AG04449 (cell line): ENCODE results near the gene EFNA5.

Experiments
- CTCF ChIA-PET: fragments of 350-600 bp; formaldehyde crosslinking; extraction: SDS; loops from one replicate; lab custom pipeline; 2021; ENCODE audit warnings: antibody characterized with exemption; lab: Yijun Ruan, JAX
- POLR2A ChIA-PET: fragments of 400-600, 350-600 bp; formaldehyde crosslinking; extraction: SDS; loops from one replicate; lab custom pipeline; 2020; ENCODE audit warnings: antibody characterized with exemption, inconsistent platforms; lab: Yijun Ruan, JAX
- DNase-seq: peaks from one replicate; pipeline ENCODE4 v3.0.0-alpha.2; 2010; ENCODE audit warnings: low read depth, low spot score
- H3K4me3 ChIP-seq: 2 replicates; pipeline ENCODE4 v1.5.1; 2011; ENCODE audit warnings: low read depth, mild to moderate bottlenecking, control low read depth, low read length
- TF ChIP-seq, protein P1 (sequence below): IDR thresholded peaks from one replicate; pipeline ENCODE4 v1.5.1; 2011; ENCODE audit warnings: mild to moderate bottlenecking, moderate library complexity, low read length, control low read depth, inconsistent platforms; ENCODE audit not compliant: insufficient read depth; ENCODE audit errors: missing control alignments

Gene EFNA5

DNA sequence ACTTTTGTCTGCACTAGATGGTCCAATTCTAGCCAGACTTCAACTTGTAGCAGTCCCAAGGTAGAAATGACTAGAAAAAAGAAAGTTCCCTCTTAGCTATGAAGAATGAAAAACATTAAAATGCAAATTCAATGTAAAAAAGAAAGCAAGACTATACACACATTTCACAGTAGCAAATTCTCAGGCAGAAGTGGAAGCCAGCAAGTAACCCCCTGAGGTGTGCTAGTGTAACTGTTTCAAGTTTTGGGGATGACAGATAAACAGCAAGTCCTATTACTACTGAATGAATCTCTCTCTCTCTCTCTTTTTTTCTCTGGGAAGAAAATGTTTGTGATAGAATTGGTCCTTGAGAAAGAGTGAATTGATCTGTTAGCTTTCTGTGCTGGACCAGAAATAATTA lies 185.6 kb downstream of the EFNA5 start:
- ChIA-PET POLR2A (no interaction called here), CTCF (no interaction called here)
- DNase-seq, result no peak
- TF ChIP-seq, protein P1, sequence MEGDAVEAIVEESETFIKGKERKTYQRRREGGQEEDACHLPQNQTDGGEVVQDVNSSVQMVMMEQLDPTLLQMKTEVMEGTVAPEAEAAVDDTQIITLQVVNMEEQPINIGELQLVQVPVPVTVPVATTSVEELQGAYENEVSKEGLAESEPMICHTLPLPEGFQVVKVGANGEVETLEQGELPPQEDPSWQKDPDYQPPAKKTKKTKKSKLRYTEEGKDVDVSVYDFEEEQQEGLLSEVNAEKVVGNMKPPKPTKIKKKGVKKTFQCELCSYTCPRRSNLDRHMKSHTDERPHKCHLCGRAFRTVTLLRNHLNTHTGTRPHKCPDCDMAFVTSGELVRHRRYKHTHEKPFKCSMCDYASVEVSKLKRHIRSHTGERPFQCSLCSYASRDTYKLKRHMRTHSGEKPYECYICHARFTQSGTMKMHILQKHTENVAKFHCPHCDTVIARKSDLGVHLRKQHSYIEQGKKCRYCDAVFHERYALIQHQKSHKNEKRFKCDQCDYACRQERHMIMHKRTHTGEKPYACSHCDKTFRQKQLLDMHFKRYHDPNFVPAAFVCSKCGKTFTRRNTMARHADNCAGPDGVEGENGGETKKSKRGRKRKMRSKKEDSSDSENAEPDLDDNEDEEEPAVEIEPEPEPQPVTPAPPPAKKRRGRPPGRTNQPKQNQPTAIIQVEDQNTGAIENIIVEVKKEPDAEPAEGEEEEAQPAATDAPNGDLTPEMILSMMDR, result no peak
- H3K4me3 ChIP-seq, result no peak overlapping the region

DNA sequence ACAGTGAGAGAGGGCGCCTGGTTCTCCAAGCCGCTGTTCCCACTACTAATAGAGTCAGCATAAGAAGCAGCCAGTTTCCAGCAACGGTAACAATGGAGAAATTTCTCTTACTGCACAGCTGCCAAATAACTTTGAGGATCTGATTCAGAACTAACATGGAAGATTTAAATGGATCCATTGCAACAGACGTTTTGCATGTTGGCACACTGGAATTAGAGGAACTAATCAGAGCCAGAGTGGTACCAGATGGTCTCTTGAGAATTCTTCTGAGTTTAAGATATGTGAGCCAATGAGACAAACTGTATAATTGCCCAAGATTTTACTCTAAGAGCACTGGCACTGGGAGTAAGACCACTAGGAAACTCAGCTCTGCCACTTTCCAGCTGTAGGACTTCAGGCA lies 186.5 kb downstream of the EFNA5 start:
- no peak overlapping the region for H3K4me3 ChIP-seq
- POLR2A ChIA-PET, result no interaction called here
- CTCF ChIA-PET, result no interaction called here
- no peak for DNase-seq
- TF ChIP-seq, protein P1, result no peak

DNA sequence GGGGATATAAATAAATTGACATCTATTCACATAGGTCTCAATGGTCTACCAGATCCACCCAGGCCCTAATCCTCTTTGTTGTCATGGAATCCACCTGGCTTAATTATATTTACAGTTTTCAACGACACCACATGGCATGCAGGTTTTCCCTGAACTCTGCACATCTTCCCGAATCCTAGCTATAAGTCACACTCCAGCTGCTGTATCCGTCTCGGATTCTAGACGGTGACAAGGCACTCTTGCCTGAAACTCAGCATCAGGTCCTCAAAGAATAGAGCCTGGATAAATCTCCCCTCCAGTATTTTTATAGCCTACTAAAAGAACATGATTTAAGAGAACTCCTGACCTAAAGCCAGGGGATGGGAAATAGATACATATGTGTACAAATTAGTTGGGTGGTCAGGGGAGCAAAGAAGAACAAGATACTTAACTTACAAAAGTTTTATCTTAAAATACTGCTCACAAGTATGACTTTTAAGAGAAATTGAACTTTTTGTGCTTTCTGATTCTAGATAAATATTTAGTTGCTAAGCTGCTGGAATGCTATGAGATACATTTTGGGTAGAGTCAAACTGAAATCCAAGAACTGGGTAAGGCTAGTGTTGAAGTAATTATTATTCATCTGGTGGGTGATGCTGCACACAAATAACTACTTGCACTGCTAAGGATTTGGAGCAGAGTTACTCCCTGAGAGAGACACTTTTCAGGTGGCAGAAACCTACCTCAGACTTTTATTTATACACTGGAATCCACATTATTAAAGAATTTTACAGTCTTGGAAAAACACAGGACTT lies 187.3 kb downstream of the EFNA5 start:
- CTCF ChIA-PET, result no interaction called here
- DNase-seq, result no peak
- POLR2A ChIA-PET, result no interaction called here
- no peak overlapping the region for H3K4me3 ChIP-seq
- TF ChIP-seq, protein P1, result no peak

DNA sequence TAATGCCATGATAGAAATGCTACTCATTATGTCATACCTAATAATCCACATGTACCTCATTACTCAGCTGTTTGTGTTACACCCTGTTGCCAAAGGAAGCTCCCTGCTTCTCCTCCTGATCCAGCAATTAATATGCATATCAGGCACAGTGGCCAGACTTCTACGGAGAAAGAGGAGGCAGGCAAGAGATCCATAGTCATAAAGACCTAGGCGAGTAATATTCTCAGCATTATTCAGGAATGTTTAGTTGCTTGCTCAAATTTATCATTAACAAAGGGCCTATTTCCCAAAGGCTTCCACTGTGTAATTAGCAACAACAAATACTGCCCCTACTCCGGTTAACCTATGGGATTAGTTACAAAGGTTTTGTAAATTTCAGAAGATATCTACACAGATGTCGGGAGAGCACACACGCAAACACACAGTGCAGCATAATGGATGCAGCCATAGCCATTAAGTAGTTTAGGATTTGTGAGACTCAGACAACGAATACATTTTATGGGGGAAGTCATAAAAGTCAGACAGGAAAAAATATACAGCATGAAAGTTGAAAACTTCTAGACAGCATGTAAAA lies 192.6 kb downstream of the EFNA5 start:
- H3K4me3 ChIP-seq, result no peak overlapping the region
- POLR2A ChIA-PET, result no interaction called here
- no peak for DNase-seq
- CTCF ChIA-PET, result no interaction called here
- TF ChIP-seq, protein P1, result no peak

DNA sequence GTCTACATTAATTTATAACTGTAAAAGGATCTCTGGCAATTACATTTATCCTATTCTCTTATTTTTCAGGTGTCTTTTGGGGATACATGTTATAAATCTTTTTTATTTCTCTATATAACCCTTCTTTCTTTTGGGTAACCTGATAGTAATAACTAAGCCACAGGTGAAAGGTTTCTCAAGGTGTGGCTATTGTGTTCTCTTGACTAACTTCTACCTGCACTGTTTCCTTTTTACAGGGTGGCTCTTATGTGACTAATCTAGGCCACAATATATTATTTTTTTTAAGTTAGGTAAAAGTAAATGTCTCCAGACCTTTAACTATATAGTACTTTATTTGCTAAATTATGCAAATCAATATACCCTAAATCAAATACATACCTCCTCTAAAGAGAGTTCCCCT lies 193.2 kb downstream of the EFNA5 start:
- DNase-seq, result no peak
- no peak overlapping the region for H3K4me3 ChIP-seq
- ChIA-PET POLR2A (no interaction called here), CTCF (interaction anchor here (1.5 kb wide), 1 partner anchor 18 kb away, joined by 3 read pairs; no protein-coding TSS in a partner anchor)
- TF ChIP-seq, protein P1, result no peak

DNA sequence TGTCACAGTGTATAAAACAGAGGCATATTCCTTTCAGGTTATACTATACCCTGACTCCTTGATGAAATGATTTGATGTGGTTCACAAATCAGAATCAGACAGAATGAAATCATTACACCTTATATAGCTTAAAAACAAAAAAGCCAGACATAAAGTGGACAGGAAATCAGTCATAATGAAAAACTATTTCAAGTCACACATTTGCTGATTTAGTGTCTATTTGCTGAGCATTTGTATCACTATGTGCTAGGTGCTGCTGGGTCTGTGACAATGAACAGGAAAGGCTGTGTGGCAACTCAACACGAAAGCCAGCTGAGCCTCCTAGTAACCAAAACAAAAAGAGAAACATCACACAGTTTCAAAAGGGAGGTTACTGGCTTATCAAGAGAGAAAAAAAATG lies 194.0 kb downstream of the EFNA5 start:
- CTCF ChIA-PET, result interaction anchor here (1.5 kb wide), 1 partner anchor 19 kb away, joined by 3 read pairs; no protein-coding TSS in a partner anchor
- TF ChIP-seq, protein P1, result no peak

More for the DNA sequence above, 194.0 kb downstream of the EFNA5 start:
- POLR2A ChIA-PET, result no interaction called here
- DNase-seq, result no peak
- no peak overlapping the region for H3K4me3 ChIP-seq
